IMR-90 (cell line): ENCODE results near the gene ASB11.

ENCODE experiments used
- CHD1 ChIP-seq: IDR thresholded peaks from 2 replicates; pipeline ENCODE4 v1.6.1; 2012; ENCODE audit warnings: low read depth, low read length, improper control_type of control experiment
- CTCF ChIP-seq: conservative IDR thresholded peaks from 2 replicates; pipeline ENCODE4 v1.5.1; 2012; ENCODE audit warnings: mild to moderate bottlenecking, low read depth, low read length, improper control_type of control experiment
- MXI1 ChIP-seq: IDR thresholded peaks from 2 replicates; pipeline ENCODE4 v1.6.1; 2012; ENCODE audit warnings: low read depth, mild to moderate bottlenecking, low read length, moderate library complexity, borderline replicate concordance
- POLR2A ChIP-seq: IDR thresholded peaks from 2 replicates; pipeline ENCODE4 v1.6.1; 2012; ENCODE audit warnings: mild to moderate bottlenecking, low read depth, low read length
- RCOR1 ChIP-seq: IDR thresholded peaks from 2 replicates; pipeline ENCODE4 v1.6.1; 2012; ENCODE audit warnings: mild to moderate bottlenecking, low read length, improper control_type of control experiment; ENCODE audit not compliant: insufficient replicate concordance
- RFX5 ChIP-seq: IDR thresholded peaks from 2 replicates; pipeline ENCODE4 v1.8.0; 2012; ENCODE audit warnings: low read depth, mild to moderate bottlenecking, low read length, moderate library complexity
- SMC3 ChIP-seq: fragments of 150-350 bp; IDR thresholded peaks from 2 replicates; pipeline ENCODE4 v1.6.1; 2016; ENCODE audit warnings: low read depth, mild to moderate bottlenecking, antibody characterized with exemption, low read length, moderate library complexity
- USF2 ChIP-seq: fragments of 150-350 bp; IDR thresholded peaks from 2 replicates; pipeline ENCODE4 v1.6.1; 2017; ENCODE audit warnings: mild to moderate bottlenecking, antibody characterized with exemption, low read length, low read depth

GRCh38 chrX:15344106-15344505, 28.7 kb upstream of the ASB11 start:
- TF ChIP-seq SMC3 = no peak
- no peak for TF ChIP-seq POLR2A
- TF ChIP-seq MXI1 = no peak
- no peak for TF ChIP-seq CTCF
- TF ChIP-seq RFX5 = no peak
- TF ChIP-seq CHD1 = no peak
- no peak for TF ChIP-seq RCOR1
- no peak for TF ChIP-seq USF2
